ENCODE data around the gene TMEM259.

The TMEM259 gene

GRCh38 chr19:991932-992669, 28.8 kb downstream of the TMEM259 start:
- DNase-seq, result peak in 1 of 10 donors; percentile 85
- intact Hi-C loops (cut with DNase I), result no loop called here

- intact Hi-C loops (cut with DNase I), result no loop called here
- DNase-seq, result peak in 1 of 10 donors; percentile 73
Observed at GRCh38 chr19:991174-991931, 29.6 kb downstream of the TMEM259 start.

- intact Hi-C loops (cut with DNase I), result no loop called here
- peak in 1 of 10 donors; percentile 83 for DNase-seq
Observed at GRCh38 chr19:990746-991145, 30.2 kb downstream of the TMEM259 start.

GRCh38 chr19:990119-990571, 30.8 kb downstream of the TMEM259 start:
- DNase-seq, result peak in 1 of 10 donors; percentile 74
- intact Hi-C loops (cut with DNase I), result no loop called here

- intact Hi-C loops (cut with DNase I), result no loop called here
- peak in 1 of 10 donors; percentile 80 for DNase-seq
Observed at GRCh38 chr19:989381-990081, 31.4 kb downstream of the TMEM259 start.

- peak in 1 of 10 donors; percentile 76 for DNase-seq
- intact Hi-C loops (cut with DNase I), result no loop called here
Observed at GRCh38 chr19:988510-988909, 32.4 kb downstream of the TMEM259 start.

- peak in 1 of 10 donors; percentile 79 for DNase-seq
- intact Hi-C loops (cut with DNase I), result no loop called here
Observed at GRCh38 chr19:988081-988480, 32.8 kb downstream of the TMEM259 start.

GRCh38 chr19:986083-986482, 34.8 kb downstream of the TMEM259 start:
- no peak for DNase-seq

GRCh38 chr19:984165-984967, 36.6 kb downstream of the TMEM259 start, which contains the start of gene WDR18:
Gene WDR18 (plus strand): TSS chr19:984345. CDS start chr19:984354, 9 bp downstream.
- DNase-seq, result peak; percentile 90 to 99 (median 96)
- intact Hi-C loops (cut with DNase I), result loop anchor here (5.0 kb wide), 1 partner anchor 122 kb away; no protein-coding TSS in a partner anchor

More at GRCh38 chr19:986083-986482, 34.8 kb downstream of the TMEM259 start:
- intact Hi-C loops (cut with DNase I), result no loop called here

- peak; percentile 44 to 96 (median 74) for DNase-seq
- intact Hi-C loops (cut with DNase I), result loop anchor here (1.0 to 5.0 kb wide), 2 partner anchors 61 to 120 kb away; no protein-coding TSS in a partner anchor
Observed at GRCh38 chr19:982567-983170, 38.3 kb downstream of the TMEM259 start.

- DNase-seq, result no peak
- intact Hi-C loops (cut with DNase I), result loop anchor here (5.0 kb wide), 1 partner anchor 118 kb away; no protein-coding TSS in a partner anchor
Observed at GRCh38 chr19:980133-980998, 40.6 kb downstream of the TMEM259 start.

- no peak for DNase-seq
- intact Hi-C loops (cut with DNase I), result no loop called here
Observed at GRCh38 chr19:979318-979741, 41.6 kb downstream of the TMEM259 start.

- no peak for DNase-seq
- intact Hi-C loops (cut with DNase I), result no loop called here
Observed at GRCh38 chr19:977058-977464, 43.9 kb downstream of the TMEM259 start.

GRCh38 chr19:976476-976875, 44.4 kb downstream of the TMEM259 start:
- DNase-seq, result no peak
- intact Hi-C loops (cut with DNase I), result no loop called here

- DNase-seq, result peak in 1 of 10 donors; percentile 63
- intact Hi-C loops (cut with DNase I), result no loop called here
Observed at GRCh38 chr19:974564-975257, 46.2 kb downstream of the TMEM259 start.

- intact Hi-C loops (cut with DNase I), result no loop called here
- DNase-seq, result no peak
Observed at GRCh38 chr19:973726-974563, 47.0 kb downstream of the TMEM259 start.

GRCh38 chr19:972281-972680, 48.6 kb downstream of the TMEM259 start:
- DNase-seq, result no peak
- intact Hi-C loops (cut with DNase I), result no loop called here
